H9 (cell line): Measurements from ENCODE around the gene SERPINE2. TPM values are rescaled to one million over a fixed set of nuclear protein-coding genes. Genes with fewer than 3 reads are reported as not detected.

Experiments used
- DNase-seq: peaks from one replicate; pipeline ENCODE4 v3.0.0-alpha.2; 2017
- H2AFZ ChIP-seq: one replicate; pipeline ENCODE4 v1.6.1; 2013; ENCODE audit warnings: mild to moderate bottlenecking, low read length, control low read depth, moderate library complexity
- H2AK5ac ChIP-seq: 2 replicates; pipeline ENCODE4 v1.6.1; 2013; ENCODE audit warnings: low read length, control low read depth, mixed read lengths; ENCODE audit not compliant: insufficient read length
- H2BK120ac ChIP-seq: one replicate; pipeline ENCODE4 v1.6.1; 2013; ENCODE audit warnings: low read depth, mild to moderate bottlenecking, low read length, control low read depth, inconsistent platforms; ENCODE audit not compliant: poor library complexity, severe bottlenecking
- H2BK12ac ChIP-seq: 2 replicates; pipeline ENCODE4 v1.6.1; 2013; ENCODE audit warnings: low read length, control low read depth, mixed read lengths, low read depth; ENCODE audit not compliant: insufficient read length
- H2BK15ac ChIP-seq: 2 replicates; pipeline ENCODE4 v1.6.1; 2013; ENCODE audit warnings: low read depth, low read length, control low read depth
- H2BK20ac ChIP-seq: one replicate; pipeline ENCODE4 v1.6.1; 2013; ENCODE audit warnings: low read depth, mild to moderate bottlenecking, low read length, control low read depth, inconsistent platforms; ENCODE audit not compliant: poor library complexity, severe bottlenecking
- H2BK5ac ChIP-seq: 2 replicates; pipeline ENCODE4 v1.6.1; 2013; ENCODE audit warnings: low read length, control low read depth, mixed read lengths; ENCODE audit not compliant: insufficient read length
- H3K14ac ChIP-seq: 2 replicates; pipeline ENCODE4 v1.6.1; 2013; ENCODE audit warnings: low read length, control low read depth; ENCODE audit not compliant: insufficient read depth
- H3K18ac ChIP-seq: 2 replicates; pipeline ENCODE4 v1.6.1; 2013; ENCODE audit warnings: low read depth, mild to moderate bottlenecking, mixed read lengths, low read length, control low read depth; ENCODE audit not compliant: insufficient read length
- H3K23ac ChIP-seq: 2 replicates; pipeline ENCODE4 v1.6.1; 2013; ENCODE audit warnings: low read length, control low read depth, mixed read lengths, low read depth; ENCODE audit not compliant: insufficient read length
- H3K23me2 ChIP-seq: 2 replicates; pipeline ENCODE4 v1.6.1; 2013; ENCODE audit warnings: low read depth, mild to moderate bottlenecking, mixed read lengths, low read length, control low read depth; ENCODE audit not compliant: insufficient read length, poor library complexity, severe bottlenecking
- H3K27ac ChIP-seq: 2 replicates; pipeline ENCODE4 v1.5.1; 2013; ENCODE audit warnings: low read length, control low read depth, mixed read lengths, low read depth; ENCODE audit not compliant: insufficient read length
- H3K27me3 ChIP-seq: 2 replicates; pipeline ENCODE4 v1.6.1; 2013; ENCODE audit warnings: low read length, control low read depth, inconsistent platforms; ENCODE audit not compliant: insufficient read depth
- H3K4ac ChIP-seq: 2 replicates; pipeline ENCODE4 v1.6.1; 2013; ENCODE audit warnings: low read depth, mild to moderate bottlenecking, control low read depth, inconsistent platforms, low read length, moderate library complexity
- H3K4me1 ChIP-seq: 2 replicates; pipeline ENCODE4 v1.6.1; 2013; ENCODE audit warnings: low read length, control low read depth, inconsistent platforms; ENCODE audit not compliant: insufficient read depth
- H3K4me2 ChIP-seq: 2 replicates; pipeline ENCODE4 v1.6.1; 2013; ENCODE audit warnings: low read length, control low read depth, mixed read lengths; ENCODE audit not compliant: insufficient read length, insufficient read depth
- H3K56ac ChIP-seq: 2 replicates; pipeline ENCODE4 v1.6.1; 2013; ENCODE audit warnings: low read depth, mild to moderate bottlenecking, mixed read lengths, low read length, control low read depth; ENCODE audit not compliant: insufficient read length
- H3K79me1 ChIP-seq: 2 replicates; pipeline ENCODE4 v1.6.1; 2013; ENCODE audit warnings: low read depth, mild to moderate bottlenecking, moderate library complexity, low read length, control low read depth, inconsistent platforms; ENCODE audit not compliant: insufficient read depth, poor library complexity, severe bottlenecking
- H3K79me2 ChIP-seq: 2 replicates; pipeline ENCODE4 v1.6.1; 2013; ENCODE audit warnings: low read length, control low read depth, inconsistent platforms; ENCODE audit not compliant: insufficient read depth
- H3K9ac ChIP-seq: 2 replicates; pipeline ENCODE4 v1.6.1; 2013; ENCODE audit warnings: low read length, control low read depth, mixed read lengths; ENCODE audit not compliant: insufficient read length; ENCODE audit errors: extremely low read depth
- H3K9me3 ChIP-seq: one replicate; pipeline ENCODE4 v1.6.1; 2013; ENCODE audit warnings: low read depth, low read length, inconsistent platforms; ENCODE audit not compliant: control insufficient read depth
- H3T11ph ChIP-seq: one replicate; pipeline ENCODE4 v1.6.1; 2013; ENCODE audit warnings: mild to moderate bottlenecking, low read length, control low read depth, inconsistent platforms
- H4K20me1 ChIP-seq: one replicate; pipeline ENCODE4 v1.6.1; 2013; ENCODE audit not compliant: control insufficient read depth, insufficient read length, insufficient read depth
- H4K5ac ChIP-seq: 2 replicates; pipeline ENCODE4 v1.6.1; 2013; ENCODE audit warnings: low read depth, mild to moderate bottlenecking, mixed read lengths, low read length, control low read depth; ENCODE audit not compliant: insufficient read length
- H4K8ac ChIP-seq: replicated peaks from 2 replicates; pipeline ENCODE4 v1.6.1; 2013; ENCODE audit warnings: low read length, control low read depth, mixed read lengths, low read depth; ENCODE audit not compliant: insufficient read length
- H4K91ac ChIP-seq: 2 replicates; pipeline ENCODE4 v1.6.1; 2013; ENCODE audit warnings: low read depth, mild to moderate bottlenecking, moderate library complexity, mixed read lengths, low read length, control low read depth; ENCODE audit not compliant: insufficient read length
- H3K27ac Mint-ChIP-seq, 3 experiments: 2 replicates in 2 of 3; 3 replicates in 1 of 3; pipeline ENCODE4 v1.8.0; 2020 to 2021; ENCODE audit warnings: mixed read lengths in 3 of 3, mild to moderate bottlenecking in 1 of 3, moderate library complexity in 1 of 3
- H3K27me3 Mint-ChIP-seq: 2 replicates; pipeline ENCODE4 v1.8.0; 2021; ENCODE audit warnings: low read depth, mild to moderate bottlenecking, moderate library complexity, mixed read lengths
- H3K36me3 Mint-ChIP-seq, 3 experiments: 2 replicates in 2 of 3; 3 replicates in 1 of 3; pipeline ENCODE4 v1.8.0; 2020 to 2021; ENCODE audit warnings: low read depth in 3 of 3, mixed read lengths in 3 of 3; ENCODE audit not compliant: insufficient read depth in 1 of 3
- H3K4me1 Mint-ChIP-seq, 2 experiments: 2 replicates each; pipeline ENCODE4 v1.8.0; 2020; ENCODE audit warnings: mixed read lengths in 2 of 2
- H3K4me3 Mint-ChIP-seq, 2 experiments: 2 replicates in 1 of 2; 3 replicates in 1 of 2; pipeline ENCODE4 v1.8.0; 2020 to 2021; ENCODE audit warnings: mild to moderate bottlenecking in 2 of 2, mixed read lengths in 2 of 2, moderate library complexity in 1 of 2
- H3K9me3 Mint-ChIP-seq, 2 experiments: 2 replicates in 1 of 2; 3 replicates in 1 of 2; pipeline ENCODE4 v1.8.0; 2020; ENCODE audit warnings: mild to moderate bottlenecking in 2 of 2, mixed read lengths in 2 of 2, moderate library complexity in 1 of 2
- WGBS: extraction: QIAGEN DNeasy Blood & Tissue Kit; methylation state at CpG from one replicate; pipeline ENCODE4 v1.1.7; 2013; ENCODE audit warnings: missing lambda C conversion rate, low lambda C conversion rate, mixed read lengths; ENCODE audit not compliant: insufficient read length; ENCODE audit errors: extremely low coverage; 5-methylcytosine and 5-hydroxymethylcytosine counted together
- total RNA-seq: library from RNA; stranded (reverse); gene quantifications from 2 replicates; pipeline ENCODE4 v1.2.1, GENCODE V29; 2021
- TF ChIP-seq, protein P1 (sequence below): fragments of 200-600 bp; sonication (generic); conservative IDR thresholded peaks from 3 replicates; pipeline ENCODE4 v1.8.0; 2021; ENCODE audit warnings: antibody characterized with exemption, mild to moderate bottlenecking

SERPINE2 gene
- total RNA-seq, 1 experiment from 2014 or later: 40.0 TPM

- no peak overlapping the region for H3K18ac ChIP-seq
- no peaks in the 10 kb centered on the region for H3K9me3 ChIP-seq
- no peaks in the 10 kb centered on the region; a peak in 1 of 5 replicates for H3K9me3 Mint-ChIP-seq
- H2BK20ac ChIP-seq: no peak overlapping the region
- H2BK120ac ChIP-seq: no peak overlapping the region
- no peak overlapping the region for H3K56ac ChIP-seq
- no peak overlapping the region for H2BK12ac ChIP-seq
- no peak overlapping the region for H3K4me3 Mint-ChIP-seq
- H3K27me3 Mint-ChIP-seq: no peaks in the 10 kb centered on the region
- H3K36me3 Mint-ChIP-seq: peaks cover 0 to 6% (median 0%) of the 10 kb centered on the region in 3 experiments; a peak in 4 of 7 replicates
- no peaks in the 10 kb centered on the region for H3K79me1 ChIP-seq
- no peak overlapping the region for H3T11ph ChIP-seq
- H4K5ac ChIP-seq: no peak overlapping the region
- no CpG with 5 or more reads among the region's 4 CpGs for WGBS
- H2BK5ac ChIP-seq: no peak overlapping the region
- no peaks in the 10 kb centered on the region for H3K27me3 ChIP-seq
- TF ChIP-seq, protein P1, sequence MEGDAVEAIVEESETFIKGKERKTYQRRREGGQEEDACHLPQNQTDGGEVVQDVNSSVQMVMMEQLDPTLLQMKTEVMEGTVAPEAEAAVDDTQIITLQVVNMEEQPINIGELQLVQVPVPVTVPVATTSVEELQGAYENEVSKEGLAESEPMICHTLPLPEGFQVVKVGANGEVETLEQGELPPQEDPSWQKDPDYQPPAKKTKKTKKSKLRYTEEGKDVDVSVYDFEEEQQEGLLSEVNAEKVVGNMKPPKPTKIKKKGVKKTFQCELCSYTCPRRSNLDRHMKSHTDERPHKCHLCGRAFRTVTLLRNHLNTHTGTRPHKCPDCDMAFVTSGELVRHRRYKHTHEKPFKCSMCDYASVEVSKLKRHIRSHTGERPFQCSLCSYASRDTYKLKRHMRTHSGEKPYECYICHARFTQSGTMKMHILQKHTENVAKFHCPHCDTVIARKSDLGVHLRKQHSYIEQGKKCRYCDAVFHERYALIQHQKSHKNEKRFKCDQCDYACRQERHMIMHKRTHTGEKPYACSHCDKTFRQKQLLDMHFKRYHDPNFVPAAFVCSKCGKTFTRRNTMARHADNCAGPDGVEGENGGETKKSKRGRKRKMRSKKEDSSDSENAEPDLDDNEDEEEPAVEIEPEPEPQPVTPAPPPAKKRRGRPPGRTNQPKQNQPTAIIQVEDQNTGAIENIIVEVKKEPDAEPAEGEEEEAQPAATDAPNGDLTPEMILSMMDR: no peak
- no peak overlapping the region for H4K8ac ChIP-seq
- peaks cover 4 to 7% of the 10 kb centered on the region in 2 experiments; a peak in 3 of 4 replicates for H3K4me1 Mint-ChIP-seq
- no peak overlapping the region for H3K4me2 ChIP-seq
- H3K4me1 ChIP-seq: no peaks in the 10 kb centered on the region
- H2BK15ac ChIP-seq: no peak overlapping the region
- DNase-seq: no peak
- no peak overlapping the region for H3K14ac ChIP-seq
- no peak overlapping the region for H3K4ac ChIP-seq
- no peak overlapping the region for H3K27ac ChIP-seq
- H2AFZ ChIP-seq: no peak overlapping the region
- no peak overlapping the region for H3K9ac ChIP-seq
- no peak overlapping the region for H4K91ac ChIP-seq
- H3K27ac Mint-ChIP-seq: peak overlapping the region in 1 of 3 experiments; percentile 31; a peak in 2 of 7 replicates
- H3K23me2 ChIP-seq: no peaks in the 10 kb centered on the region
- H2AK5ac ChIP-seq: no peak overlapping the region
- no peak overlapping the region for H3K23ac ChIP-seq
- H3K79me2 ChIP-seq: no peaks in the 10 kb centered on the region
- no peaks in the 10 kb centered on the region for H4K20me1 ChIP-seq
Observed at GRCh38 chr2:223994562-223995162, 44.4 kb downstream of the SERPINE2 start.
